HL-60/S4 treated with retinoic acid at 250 ng/mL for 4 days and 3 days (cell line): ENCODE results near the gene SAP25.
"Not testable (repeated sequence)": the region's sequence is repeated elsewhere in the genome, so short reads cannot be mapped to it uniquely, and the experiment has no call there.

Experiments used
- in situ Hi-C: fragments of 300-500 bp; cut with MboI; formaldehyde crosslinking; loops from 2 replicates; pipeline ENCODE4 v1.7.0; 2022; ENCODE audit warnings: low sequenced_read_pairs

The SAP25 gene

DNA sequence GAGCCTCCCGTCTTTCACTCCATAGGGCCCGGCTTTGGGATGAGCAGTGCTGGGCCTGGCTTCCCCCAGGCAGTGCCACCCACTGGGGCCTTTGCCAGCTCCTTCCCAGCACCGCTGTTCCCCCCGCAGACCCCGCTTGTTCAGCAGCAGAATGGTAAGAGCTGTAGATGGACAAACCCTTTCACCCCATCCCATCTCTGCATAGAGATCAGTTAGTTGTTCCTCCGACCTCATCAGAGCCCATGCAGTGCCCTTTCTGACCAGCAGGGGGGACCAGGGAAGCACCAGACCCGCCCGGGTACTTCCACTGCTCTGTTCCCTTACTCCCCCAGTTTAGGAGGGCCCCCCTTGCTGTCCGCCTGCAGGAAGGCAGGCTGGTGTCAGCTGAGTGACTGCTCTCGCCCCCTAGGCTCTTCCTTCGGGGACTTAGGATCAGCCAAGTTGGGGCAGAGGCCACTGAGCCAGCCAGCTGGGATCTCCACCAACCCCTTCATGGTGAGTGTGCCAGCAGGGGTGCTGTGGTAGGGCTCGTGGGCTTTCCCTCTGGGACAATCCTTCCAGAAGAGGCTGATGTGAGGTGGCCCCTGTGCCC lies 9.8 kb downstream of the SAP25 start:
- in situ Hi-C loops = loop anchor here (5.0 kb wide), 1 partner anchor 92 kb away; no protein-coding TSS in a partner anchor

DNA sequence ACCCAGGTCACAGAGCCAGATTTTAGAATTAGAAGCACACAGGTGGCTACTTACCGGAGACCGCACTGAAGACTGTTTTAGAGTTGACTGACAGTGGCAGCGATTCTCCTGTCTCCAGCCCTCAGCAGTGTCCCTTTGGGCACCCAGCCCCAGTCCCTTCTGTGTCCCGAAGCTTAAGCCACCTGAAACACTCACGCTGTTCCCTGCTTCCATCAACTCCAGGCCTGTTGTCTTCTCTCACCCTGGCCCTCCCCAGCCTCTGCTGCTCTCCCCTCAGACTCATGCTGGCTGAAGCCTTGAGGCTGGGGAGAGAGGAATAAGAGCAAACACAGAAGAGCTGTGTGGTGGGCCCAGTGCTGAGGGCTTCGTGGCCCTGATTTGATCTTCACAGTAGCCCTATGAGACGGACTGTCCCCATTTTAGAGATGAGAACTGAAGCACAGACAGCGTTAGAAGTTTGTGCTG lies 10.6 kb downstream of the SAP25 start:
- in situ Hi-C loops = loop anchor here (5.0 kb wide), 1 partner anchor 91 kb away; no protein-coding TSS in a partner anchor

DNA sequence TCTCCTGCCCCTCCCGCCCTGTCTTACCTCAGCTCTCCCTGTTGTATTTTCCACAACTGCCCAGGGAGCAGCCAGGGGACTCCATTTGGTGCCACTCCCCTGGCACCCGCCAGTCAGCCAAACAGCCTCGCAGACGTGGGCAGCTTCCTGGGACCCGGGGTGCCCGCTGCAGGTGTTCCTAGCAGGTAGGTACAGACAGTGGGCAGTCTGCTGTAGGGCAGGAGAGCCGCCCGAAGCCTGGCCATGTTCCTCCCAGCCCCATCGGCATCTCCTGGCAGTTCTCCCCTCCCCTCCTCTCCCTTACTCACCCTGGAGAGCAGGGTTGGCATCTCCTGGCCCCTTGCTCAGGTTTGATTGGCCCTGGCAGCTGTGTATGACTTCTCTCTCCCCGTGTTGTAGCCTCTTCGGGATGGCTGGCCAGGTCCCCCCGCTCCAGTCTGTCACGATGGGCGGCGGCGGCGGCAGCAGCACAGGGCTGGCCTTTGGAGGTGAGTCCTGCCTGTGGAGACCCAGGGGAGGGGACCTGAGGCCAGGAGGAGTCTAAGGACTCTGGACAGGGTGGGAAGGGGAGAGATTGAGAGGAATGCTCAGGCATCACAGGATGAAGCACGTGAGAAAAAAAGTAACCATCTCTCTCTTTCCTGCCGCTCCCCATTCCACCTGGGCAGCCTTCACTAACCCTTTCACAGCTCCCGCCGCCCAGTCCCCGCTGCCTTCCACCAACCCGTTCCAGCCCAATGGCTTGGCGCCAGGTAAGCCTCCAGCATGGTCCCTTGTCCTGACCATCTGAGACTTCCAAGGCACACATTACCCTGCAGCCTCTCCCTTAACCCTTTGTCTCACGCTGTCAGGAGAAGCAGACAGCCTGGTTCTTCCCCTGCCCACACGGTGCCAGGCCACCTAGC lies 11.3 kb downstream of the SAP25 start:
- in situ Hi-C loops = loop anchor here (5.0 kb wide), 1 partner anchor 90 kb away; no protein-coding TSS in a partner anchor

DNA sequence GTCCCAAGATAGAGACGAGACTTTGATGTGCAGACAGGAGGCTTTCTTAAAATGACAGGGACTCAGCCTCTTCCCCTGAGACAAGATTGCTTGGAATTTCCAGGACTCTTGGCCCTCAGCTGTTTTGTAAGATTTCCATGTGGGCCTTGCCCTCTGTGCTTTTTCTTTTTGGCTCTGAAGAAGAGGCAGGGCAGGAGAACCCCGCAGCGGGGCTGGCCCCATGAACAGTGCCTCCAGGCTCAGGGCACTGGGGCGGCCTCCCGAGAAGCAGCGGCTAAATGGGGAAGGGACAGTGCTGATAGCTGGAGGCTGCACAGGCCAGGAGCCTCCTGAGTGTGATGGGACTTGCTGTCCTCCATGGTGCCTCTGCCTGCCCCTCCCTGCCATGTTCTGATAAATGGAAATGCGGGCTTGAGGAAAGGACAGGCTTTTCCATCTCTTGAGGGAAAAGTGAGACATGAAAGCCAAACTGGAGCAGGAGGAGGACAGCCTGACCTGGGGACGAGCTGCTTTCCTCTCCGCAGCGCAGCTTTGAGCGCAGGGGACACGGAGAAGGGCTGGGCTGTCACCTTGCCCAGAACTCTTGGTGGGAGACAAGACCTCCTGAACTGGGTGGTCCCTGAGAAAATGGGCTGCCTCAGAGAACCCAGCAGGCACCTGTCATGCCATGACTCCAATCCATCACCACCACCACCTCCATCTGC lies 12.1 kb downstream of the SAP25 start:
- in situ Hi-C loops = loop anchor here (5.0 kb wide), 1 partner anchor 89 kb away; no protein-coding TSS in a partner anchor

DNA sequence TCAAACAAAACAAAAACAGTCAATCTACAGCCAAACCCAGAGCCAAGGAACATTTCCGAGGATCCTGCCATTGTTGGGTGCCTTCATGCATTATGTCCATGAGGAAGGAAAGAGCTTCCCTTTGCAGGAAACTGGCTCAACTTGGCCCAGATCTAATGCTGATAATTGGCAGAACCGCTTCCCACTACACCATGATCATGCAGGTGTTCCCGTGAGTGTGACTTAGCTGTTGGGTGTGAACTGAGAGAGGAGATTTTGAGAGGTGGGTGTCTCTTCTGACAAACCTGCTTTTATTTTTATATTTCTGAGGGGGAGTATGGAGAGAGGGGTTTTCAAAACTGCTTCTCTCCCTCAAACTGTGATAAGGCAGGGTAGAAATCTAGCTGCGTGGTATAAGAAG lies 14.6 kb downstream of the SAP25 start:
- in situ Hi-C loops = no loop called here

DNA sequence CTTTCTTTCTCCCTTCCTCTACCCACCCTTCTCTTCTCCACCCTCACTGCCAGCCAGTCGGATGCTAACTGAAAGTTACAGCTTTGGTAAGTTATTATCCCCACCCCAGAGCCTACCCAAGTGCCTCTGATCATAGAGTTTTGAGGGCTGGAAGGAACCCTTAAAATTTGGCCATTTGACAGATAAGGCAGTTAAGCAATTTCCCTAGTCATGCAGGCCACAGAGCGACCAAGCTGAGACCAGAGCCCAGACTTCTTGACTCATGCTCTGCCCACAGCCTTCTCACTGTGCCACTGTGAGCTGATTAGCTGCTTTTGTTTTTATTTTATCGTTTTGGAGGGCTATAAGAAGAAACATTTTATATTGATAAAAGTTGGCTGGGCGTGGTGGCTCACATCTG lies 17.2 kb downstream of the SAP25 start:
- in situ Hi-C loops = no loop called here

DNA sequence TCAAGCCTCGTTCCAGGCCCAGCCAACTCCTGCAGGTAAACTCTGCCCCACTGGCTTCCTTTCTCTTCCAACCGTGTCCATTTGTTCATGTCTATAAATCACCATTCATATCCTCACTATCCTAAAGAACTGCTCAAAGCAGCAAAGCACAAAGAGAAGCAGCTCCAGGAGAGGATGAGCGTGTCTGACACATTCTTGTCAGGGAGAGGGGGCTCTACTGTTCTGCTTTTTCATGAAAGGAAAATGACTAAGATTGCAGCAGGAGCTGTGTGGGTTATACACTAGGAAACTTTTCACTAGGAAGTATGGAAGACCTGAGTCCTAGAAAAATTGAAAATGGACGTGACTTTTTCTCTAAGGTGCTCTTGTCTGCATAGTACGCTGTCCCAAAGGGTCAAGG lies 18.0 kb downstream of the SAP25 start:
- in situ Hi-C loops = no loop called here

DNA sequence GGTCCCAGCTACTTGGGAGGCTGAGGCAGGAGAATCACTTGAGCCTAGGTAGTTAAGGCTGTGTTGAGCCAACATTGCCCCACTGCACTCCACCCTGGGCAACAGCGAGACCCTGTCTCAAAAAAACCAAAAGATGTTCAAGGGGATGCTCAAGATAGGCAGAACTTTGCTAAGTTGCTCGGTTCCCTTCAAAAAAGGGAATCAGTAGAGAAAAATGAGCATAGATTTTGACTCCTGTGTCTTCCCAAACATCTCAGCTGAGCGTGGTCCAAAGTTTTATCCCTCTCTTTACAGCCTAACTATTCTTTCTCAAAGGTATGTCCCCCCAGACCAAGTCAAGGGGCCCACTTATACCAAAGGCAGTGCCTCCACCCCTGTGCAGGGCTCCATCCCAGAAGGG lies 20.7 kb downstream of the SAP25 start:
- in situ Hi-C loops = no loop called here

DNA sequence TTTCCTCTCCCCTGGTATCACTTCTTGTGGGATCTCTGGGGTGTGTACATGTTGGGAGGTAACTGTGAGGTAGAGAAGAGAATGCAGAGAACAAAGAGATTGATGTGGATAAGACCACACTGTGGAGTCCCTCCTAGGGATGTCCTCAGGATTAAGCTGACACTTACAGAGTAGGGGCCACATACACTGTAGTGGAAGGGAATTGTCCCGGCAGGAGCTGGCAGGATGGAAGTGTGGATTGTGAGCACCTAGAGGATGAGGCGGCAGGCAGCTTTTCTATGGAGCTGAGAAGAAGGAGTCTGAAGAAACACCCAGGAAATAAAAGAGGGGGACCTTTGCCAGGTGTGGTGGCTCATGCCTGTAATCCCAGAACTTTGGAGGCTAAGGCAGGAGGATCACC lies 21.2 kb downstream of the SAP25 start:
- in situ Hi-C loops = no loop called here

DNA sequence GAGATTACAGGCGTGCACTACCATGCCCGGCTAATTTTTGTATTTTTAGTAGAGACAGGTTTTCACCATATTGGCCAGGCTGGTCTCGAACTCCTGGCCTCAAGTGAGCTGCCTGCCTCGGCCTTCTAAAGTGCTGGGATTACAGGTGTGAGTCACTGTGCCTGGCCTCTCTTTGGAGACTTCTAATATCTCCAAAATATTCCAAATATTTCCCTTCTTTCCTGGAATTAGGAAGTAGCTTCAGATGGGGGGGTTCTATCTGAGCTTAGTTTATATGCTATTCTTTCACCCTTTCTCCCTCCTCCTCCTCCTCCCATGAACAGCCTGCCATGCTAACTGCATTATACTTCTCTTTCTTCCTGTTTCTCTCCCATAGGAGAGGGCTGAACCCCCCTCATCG lies 25.3 kb downstream of the SAP25 start:
- in situ Hi-C loops = not testable (repeated sequence)

DNA sequence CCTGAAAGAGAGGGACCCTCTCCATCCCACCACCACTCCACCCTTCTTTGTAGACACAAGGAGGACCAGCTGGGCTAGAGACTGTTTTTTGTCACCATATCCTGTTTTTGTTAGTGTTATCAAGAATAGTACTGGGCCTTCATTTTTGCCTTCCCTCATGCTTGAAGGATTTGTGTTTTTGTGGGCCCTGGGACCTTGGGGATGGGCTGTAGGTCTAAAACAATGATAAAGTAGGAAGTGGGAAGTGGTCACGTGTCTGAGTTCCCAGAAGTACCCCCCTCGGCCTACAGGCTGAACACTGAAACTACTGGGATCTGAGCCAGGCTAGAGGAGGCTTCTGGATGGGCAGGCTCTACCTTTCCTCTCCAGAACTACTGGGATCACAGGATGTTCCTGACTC lies 25.8 kb downstream of the SAP25 start:
- in situ Hi-C loops = no loop called here

DNA sequence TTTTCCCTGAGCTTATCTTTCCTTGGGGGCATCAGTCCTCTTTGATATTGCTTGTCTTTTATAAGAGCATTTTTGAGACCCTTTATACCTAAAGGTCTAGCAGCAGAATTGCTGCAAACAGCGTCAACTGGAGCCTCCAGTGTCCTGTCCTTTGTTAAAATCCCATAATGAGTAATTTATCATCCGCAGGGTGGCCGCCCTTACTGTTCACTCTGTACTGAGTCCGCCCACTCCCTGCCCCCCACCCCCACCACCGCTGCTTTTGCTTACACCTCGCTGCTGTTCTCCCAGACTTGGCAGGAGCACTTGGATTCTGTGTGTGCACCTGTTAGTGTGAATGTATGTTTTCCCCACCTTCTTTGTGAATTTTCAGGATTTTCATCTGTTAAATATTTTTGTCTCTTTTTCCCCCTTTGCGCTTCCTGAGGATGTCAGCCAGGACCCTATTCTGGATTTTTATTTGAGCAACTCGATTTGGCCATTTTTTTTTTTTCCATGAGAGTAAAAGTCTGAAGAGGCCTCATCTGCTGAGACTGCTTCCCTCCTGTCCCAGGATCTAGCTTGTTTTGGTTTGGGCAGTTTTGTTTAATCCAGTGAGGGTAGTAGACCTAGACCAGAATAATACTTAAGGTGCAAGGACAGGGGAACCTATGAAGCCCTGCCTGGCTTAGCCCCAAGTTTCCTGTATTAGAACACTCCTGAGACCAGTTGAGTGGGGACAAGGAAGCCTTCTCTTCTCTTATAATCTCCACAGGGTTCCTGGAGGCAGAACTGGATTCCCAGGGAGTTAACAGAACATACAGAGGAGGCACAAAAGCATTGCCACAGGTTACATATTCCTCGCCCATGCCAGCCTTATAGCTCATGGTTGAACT lies 26.5 kb downstream of the SAP25 start:
- in situ Hi-C loops = no loop called here

DNA sequence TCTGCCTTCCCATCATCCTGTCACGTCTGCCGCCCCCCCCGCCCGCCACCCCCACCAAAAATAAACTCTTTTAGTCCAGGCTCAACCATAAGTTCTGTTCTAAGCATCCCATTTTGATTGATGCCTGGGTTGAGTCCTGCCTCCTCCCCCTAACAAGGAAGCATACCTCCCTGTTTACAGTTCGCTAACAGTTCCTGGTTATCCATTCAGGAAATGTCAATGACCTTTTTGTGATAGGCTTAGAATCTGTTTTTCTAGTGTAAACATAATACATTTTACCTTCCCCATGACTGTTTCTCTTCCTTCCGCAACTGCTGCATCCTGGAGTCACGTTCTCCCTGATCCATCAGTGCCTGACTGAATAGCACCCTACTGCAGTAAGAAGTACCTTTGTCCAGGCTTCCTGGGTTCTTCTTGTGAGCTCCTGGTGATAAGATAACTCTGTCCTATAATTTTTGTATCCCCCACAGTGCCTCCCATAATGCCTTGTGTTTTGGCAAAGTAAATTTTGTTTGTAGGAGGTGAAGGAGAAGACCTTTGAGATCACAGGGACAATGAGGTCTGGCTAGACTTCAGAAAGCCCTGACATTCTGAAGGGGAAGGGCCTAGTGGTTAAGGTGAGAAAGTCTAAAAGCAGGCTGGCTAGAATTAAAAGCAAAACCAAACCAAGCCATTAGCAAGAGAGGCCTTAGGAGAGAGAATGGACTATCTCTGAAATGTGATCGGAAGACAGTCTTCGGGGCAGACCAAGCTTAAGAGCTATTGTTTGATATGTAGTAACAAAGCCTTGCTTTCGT lies 27.4 kb downstream of the SAP25 start:
- in situ Hi-C loops = no loop called here

DNA sequence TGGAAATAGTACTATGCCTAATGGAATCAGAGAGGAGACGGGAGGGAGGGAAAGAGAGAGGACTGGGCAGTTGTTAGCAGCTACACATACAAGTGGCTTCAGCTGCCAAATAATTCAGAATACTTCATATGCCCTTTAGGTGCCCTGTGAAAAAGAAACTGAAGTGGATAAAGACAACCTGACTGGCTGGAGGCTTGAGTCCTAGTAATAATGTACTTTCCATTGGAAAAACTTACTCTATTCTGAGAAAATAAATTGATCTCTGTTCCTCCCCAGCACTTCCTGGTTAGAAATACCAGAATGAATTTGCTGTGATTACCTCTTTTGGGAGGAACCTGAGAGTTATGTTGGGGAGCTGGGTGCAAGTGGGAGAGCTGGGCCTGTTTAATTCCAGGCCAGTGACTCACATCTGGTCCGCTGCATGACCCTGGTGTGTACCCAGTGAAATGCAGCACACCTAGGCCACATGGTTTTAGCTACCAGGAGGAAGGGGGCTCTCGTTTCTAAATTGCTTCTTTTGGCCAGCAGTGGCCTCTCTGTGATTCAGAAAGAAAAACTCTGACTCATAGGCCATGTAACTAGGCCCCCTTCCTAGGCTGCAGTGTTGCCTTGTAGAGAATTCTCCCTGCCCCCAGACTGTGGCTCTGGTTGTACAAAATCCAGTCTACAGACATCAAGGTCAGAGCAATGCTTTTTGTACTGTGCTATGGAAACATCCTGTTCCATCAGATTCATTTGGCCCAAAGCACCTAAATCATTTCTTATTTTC lies 28.2 kb downstream of the SAP25 start:
- in situ Hi-C loops = no loop called here

DNA sequence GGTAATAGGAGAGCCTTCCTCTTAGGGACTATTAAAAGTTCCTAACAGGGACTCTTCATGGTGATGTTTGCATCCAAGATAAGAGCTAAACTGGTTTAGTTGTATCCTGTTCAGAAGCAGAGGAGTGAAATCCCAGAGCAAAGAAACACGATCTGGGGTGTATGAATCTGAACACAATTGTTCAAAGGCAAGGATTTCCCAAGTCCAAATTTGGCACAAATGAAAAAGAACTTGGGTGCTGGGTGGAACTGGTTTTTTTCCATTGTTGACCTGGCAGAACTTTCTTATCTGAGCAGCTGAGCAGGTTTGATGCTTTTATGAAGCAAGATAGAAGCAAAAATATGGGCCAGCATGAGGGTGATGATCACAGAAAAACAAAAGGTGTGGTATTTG lies 28.7 kb downstream of the SAP25 start:
- in situ Hi-C loops = no loop called here

DNA sequence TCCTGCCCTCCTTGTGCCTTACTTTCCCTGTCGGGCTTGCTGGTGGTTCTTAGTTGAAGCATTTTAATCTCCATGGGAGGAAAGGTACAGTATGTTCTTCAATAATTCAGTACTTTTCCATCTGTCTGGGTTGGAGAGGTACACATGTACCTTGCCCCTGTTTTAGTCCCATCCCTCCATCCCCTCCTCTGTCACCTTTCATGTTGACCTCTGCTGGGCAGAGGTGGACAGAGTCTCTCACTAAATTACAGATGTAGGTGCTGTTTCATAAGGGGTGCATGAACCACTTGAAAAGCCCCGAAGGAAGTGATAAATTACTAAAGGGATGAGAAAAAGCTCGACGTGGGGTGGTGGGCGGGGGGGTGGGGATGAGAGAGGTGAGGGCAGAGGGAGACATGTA lies 29.3 kb downstream of the SAP25 start:
- in situ Hi-C loops = no loop called here

DNA sequence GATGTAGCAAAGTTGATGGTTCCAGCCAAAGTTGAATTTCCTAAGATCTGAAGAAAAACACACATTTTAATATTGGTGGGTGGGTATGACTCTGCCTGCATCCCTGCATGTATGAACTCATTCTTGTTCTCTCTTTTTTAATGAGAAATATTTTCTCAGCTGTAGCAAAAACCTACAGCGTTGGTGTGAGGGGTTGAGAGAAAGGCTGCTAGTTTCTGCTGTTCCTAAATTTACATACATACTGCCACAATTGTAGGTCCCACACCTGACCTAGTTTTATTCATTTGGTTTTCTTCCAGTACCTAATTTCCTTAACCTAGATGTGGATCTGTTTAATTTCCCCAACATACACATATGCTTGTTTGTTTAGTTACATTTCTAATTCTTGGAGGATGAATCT lies 30.1 kb downstream of the SAP25 start:
- in situ Hi-C loops = no loop called here

DNA sequence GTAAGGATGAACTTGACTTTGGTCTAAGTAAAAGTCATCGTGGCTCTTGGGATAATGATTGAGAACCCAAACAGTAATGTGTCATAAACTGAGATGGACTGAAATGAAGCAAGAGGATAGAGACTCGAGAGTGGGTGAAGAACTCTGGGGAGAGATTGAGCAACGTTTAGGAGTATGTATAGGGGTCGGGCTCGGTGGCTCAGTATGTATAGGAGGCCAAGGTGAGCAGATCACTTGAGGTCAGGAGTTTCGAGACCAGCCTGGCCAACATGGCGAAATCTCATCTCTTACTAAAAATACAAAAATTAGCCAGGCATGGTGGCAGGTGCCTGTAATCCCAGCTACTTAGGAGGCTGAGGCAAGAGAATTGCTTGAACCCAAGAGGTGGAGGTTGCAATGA lies 32.4 kb downstream of the SAP25 start:
- in situ Hi-C loops = not testable (repeated sequence)
